Activated T-cell treated with anti-CD3 and anti-CD28 coated beads for 24 hours (primary cell): ENCODE measurements around the gene MEG3.

Experiments
- DNase-seq: peaks from one replicate; pipeline ENCODE4 v3.0.0-alpha.2; 2020; ENCODE audit warnings: low read depth

MEG3 gene

DNA sequence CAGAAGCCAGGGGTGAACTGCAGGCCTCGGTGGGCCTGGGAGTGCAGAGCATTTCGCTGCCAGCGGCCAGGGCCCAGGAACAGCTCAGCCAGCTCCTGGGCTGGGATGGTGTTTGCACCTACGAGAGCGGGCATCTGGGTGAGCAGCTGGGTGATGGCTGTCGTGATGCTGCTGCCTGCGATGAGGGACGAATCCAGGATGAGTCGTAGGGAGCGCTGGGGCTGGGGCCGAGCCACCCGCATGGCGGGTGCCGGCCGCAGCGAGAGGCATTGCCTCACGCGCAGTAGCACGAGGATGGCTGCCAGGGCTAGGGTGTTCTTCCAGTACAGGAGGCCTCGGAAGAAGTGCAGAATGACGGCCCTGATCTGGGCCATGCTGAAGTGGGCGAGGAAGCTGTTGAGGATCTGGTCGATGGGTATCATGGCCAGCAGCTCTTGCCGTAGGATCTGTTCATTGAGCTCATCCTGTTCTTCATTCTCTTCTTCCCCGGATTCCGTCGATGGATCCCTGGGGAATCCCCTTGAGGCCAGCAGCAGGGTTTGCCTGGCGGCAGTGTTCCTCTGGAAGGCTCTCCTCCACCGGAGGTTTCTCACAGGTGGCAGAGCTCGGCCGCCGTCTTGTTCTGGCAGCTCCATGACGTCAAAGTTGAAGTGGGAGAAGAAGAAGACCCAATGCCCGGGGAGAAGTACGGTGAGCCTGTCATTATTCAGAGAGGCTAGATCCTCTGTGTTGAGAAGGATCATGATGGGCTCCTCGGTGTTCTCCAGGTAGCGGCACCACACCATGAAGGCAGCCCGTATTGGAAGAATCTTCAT is 55.5 kb downstream of the MEG3 start:
- DNase-seq: no peak

GRCh38 chr14:100882026-100882967 is 56.4 kb downstream of the MEG3 start:
- DNase-seq: no peak

DNA sequence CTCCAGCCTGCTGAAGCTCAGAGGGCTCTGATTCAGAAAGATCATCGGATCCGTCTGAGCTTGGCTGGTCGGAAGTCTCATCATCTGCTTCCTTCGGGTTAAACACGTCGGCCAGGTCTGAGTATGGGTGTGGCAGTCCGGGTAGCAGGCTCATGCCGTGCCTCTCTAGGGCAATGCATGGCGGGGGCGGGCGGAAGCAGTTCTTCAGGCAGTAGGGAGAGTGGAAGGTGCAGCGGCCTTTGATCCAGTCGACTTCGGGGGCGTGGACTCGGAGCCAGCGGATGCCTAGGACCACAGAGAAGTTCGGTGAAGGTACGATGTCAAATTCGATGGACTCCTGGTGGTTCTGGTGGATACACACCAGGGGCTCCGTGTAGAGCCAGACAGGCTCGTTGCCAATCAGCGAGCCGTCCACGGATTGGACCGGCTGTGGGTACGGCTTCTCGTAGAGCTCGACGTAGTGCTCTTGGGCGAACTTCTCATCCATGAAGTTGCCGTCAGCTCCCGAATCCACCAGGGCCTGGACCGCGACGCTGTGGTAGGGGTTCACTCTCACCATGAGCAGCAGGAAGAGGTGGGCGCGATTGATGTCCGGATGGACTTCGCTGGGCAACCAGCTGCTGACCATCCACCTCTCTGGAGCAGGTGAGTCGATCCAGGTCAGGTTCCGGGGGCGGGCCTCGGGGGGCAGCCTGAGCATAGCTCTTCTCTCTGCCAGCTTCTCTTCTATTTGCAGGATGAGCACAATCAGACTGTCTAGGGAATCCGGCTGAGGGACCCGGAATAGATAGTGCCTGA is 57.3 kb downstream of the MEG3 start:
- no peak for DNase-seq

- no peak for DNase-seq
These were observed 57.8 kb downstream of the MEG3 start for GRCh38 chr14:100883789-100884101.

GRCh38 chr14:100884456-100884855 is 58.5 kb downstream of the MEG3 start:
- no peak for DNase-seq

- DNase-seq: no peak
These were observed 59.3 kb downstream of the MEG3 start for GRCh38 chr14:100885196-100885595.

DNA sequence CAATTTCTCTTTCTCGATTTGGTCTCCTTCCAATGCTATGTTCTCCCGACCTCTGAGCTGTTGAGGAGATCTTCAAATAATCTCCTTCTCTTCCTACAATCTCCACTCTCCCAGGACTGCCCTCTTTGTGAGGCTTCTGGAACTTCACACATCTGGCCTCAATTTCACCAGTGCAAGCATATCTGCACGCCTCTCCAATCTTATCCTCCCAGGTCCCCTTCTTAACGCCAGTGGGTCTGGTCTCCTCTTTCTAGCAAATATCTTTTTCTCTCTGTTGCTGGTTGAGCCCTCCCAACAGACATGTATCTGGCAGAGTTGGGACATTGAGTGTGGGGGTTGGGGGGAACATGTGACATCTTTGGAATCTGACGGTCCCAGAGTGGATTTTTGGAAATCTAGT is 59.7 kb downstream of the MEG3 start:
- DNase-seq: no peak

DNA sequence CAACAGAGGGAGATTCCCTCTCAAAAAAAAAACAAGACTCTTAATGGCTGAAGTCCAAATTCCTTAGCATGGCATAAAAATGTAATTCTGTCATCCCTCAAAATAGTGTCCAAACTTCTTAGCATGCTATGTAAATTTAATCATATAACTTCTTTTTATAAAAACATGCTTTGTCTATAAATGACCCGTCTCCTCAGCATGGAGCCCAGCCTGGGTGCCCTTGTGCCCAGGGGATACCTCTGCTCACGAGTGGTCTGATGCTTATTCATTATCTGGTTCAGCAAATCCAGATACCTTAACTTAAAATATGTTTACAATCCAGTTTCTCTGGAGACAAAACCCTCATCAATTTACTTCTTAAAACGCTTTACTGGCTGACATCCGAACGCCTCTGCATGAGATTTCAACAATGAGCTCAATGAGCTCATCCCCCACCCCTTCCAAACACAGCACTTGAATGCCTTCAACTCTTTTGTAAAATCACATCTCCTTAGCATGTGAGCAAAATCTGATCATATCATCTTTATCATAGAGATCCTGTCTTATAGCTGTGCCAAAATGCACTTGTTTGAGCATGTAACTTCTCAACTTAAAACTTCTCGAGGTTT is 61.9 kb downstream of the MEG3 start:
- DNase-seq: no peak

GRCh38 chr14:100888789-100889315 is 62.9 kb downstream of the MEG3 start:
- DNase-seq: no peak

GRCh38 chr14:100889641-100890040 is 63.7 kb downstream of the MEG3 start:
- no peak for DNase-seq

DNA sequence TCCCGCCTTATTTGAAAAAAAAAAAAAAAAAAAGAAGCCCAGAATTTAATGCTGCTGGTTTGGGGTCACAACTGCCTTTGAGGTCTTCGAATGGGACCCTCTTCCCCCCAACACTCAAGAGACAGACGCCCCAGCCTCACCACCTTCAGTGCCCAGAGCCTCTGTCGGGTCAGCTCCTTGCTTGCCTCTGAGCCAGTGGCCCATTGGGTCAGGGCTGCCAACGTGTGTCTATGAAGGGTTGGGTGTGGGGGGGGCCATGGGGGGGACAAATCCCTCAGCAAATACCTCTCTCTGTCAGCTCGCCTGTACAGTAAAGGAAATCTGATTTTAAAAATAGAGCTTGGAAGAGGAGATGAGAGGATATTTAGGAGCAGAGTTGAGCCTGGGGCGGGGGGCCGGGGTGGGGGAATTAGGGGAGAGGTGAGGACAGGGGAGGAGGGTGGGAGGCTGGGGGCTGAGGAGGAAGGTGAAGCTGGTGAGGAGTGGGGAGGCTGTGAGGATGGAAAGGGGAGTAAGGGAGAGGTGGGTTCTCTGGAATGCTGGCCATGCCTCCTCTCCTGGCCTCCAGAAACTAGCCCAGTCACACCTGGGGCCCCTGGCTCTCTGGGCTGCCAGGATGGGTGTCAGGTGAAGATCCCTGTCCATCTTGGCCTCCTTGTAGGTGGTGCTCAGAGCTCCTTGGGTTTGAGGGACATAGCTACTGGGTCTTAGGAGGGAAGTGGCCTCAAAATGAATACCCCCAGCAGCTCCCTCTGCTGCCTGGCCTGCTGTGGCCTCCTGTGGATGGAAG is 64.3 kb downstream of the MEG3 start:
- no peak for DNase-seq

DNA sequence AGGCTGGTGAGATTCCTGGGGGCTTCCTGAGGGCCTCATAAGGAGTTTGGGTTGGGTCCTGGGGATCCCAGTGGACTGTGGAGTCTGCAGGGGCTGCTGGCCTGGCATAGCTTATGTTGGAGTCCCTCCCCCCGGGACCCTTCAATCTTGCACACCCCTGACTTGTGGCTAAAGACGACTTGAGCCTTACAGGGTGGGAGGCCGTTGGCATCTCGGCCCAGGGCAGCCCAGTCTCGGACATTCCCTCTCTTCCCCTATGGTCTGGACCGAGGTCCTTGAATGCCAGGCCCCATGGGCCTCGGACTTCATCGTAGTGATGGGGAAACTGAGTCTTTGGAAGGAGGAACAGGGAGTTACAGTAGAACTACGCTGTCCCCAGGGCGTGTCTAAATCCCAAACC is 65.1 kb downstream of the MEG3 start:
- DNase-seq: no peak

GRCh38 chr14:100891501-100892445 is 65.9 kb downstream of the MEG3 start:
- no peak for DNase-seq

GRCh38 chr14:100892496-100893227 is 66.7 kb downstream of the MEG3 start:
- no peak for DNase-seq

DNA sequence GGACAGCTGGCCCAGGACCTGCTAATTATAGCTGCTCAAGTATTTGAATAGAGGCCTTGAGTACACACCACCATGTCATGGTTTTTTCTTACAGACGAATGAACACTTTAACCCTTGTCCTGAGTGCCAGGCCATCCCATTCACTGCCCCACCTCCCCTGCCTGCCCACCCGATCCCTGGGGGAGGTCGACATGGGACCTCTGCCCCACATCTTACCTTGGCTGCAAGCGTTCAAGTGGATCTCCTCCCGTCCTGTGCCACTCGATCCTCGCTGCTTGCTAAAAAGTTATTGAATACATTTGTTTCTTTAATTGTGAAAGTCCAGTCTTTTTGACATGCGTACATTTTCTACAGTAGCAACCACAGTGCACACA is 67.3 kb downstream of the MEG3 start:
- DNase-seq: no peak

GRCh38 chr14:100893760-100894159 is 67.8 kb downstream of the MEG3 start:
- no peak for DNase-seq

DNA sequence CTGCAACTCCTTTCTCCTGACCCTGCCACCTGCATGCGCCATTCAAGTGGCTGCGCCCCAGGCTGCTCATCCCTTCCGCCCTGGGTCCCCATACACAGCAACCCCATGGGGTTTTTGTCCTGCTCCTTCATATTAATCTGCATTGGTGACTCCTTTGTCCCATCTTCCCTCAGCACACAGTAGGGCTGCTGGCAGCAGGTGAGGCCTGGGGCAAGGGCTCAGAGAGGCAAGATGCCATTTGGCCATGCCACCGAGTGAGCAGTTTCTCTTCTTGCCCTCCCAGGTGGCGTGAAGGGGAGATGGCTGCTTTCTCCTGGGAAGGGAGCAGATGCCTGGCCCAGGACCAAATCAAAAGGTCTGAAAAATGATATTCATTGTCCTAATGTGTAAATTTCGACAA is 68.5 kb downstream of the MEG3 start:
- DNase-seq: no peak

DNA sequence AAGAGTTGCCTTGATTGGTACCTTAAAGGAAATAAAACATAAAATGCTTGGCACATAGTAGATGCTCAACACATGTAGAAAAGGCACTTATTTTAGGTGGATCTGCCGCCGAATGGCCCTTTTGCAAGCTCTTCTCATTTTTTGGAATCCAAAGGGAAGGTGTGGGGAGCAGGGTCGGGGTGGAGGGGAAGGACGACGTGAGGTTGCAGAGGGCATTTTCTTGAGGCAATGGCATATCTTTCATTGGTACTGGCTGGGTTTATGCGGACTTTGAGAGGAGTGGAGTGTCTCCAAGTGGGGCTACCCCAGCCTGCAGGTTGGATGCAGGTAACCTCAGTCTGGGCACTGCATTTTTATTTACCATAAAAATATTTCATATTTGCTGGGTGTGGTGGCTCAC is 69.5 kb downstream of the MEG3 start:
- DNase-seq: no peak

DNA sequence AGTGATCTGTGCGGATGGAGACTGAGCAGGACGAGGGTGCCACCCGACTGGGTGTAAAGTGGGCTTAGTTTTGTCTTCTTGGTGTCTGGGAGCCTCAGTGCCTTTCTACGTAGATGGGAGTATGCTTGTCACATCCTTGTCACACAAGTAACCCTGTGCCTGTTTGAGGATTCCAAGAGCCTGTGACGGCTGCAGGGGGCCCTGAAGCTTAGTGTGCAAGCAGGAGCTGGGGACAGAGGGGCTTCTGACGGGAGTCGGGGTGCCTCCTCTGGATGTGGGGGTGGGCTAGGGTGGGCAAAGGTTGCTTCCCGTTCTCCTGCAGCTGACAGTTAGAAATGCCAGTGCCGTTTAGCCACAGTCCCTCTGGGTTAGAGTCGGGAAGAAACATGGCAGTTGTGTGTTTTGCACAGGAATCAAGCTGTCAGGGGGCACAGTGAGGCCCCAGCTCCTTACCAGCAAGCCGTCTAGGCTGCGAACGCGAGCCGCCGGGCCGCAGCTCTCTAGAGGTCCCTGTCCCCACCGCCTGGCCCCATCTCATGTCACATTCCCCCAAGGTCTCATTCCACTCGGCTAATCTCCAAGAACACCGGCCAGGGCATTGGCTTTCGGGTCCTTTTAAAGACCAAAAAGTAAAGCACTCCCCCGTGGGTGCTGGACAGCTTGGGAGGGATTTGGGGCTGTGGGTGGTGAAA is 70.6 kb downstream of the MEG3 start:
- no peak for DNase-seq
